H9 (cell line): ENCODE results near the gene SP3. TPM values are rescaled to one million over a fixed set of nuclear protein-coding genes. Genes with fewer than 3 reads are reported as not detected.

Experiments
- DNase-seq: peaks from one replicate; pipeline ENCODE4 v3.0.0-alpha.2; 2017
- H2AFZ ChIP-seq: one replicate; pipeline ENCODE4 v1.6.1; 2013; ENCODE audit warnings: mild to moderate bottlenecking, low read length, control low read depth, moderate library complexity
- H2AK5ac ChIP-seq: 2 replicates; pipeline ENCODE4 v1.6.1; 2013; ENCODE audit warnings: low read length, control low read depth, mixed read lengths; ENCODE audit not compliant: insufficient read length
- H2BK120ac ChIP-seq: one replicate; pipeline ENCODE4 v1.6.1; 2013; ENCODE audit warnings: low read depth, mild to moderate bottlenecking, low read length, control low read depth, inconsistent platforms; ENCODE audit not compliant: poor library complexity, severe bottlenecking
- H2BK12ac ChIP-seq: 2 replicates; pipeline ENCODE4 v1.6.1; 2013; ENCODE audit warnings: low read length, control low read depth, mixed read lengths, low read depth; ENCODE audit not compliant: insufficient read length
- H2BK15ac ChIP-seq: 2 replicates; pipeline ENCODE4 v1.6.1; 2013; ENCODE audit warnings: low read depth, low read length, control low read depth
- H2BK20ac ChIP-seq: one replicate; pipeline ENCODE4 v1.6.1; 2013; ENCODE audit warnings: low read depth, mild to moderate bottlenecking, low read length, control low read depth, inconsistent platforms; ENCODE audit not compliant: poor library complexity, severe bottlenecking
- H2BK5ac ChIP-seq: 2 replicates; pipeline ENCODE4 v1.6.1; 2013; ENCODE audit warnings: low read length, control low read depth, mixed read lengths; ENCODE audit not compliant: insufficient read length
- H3K14ac ChIP-seq: 2 replicates; pipeline ENCODE4 v1.6.1; 2013; ENCODE audit warnings: low read length, control low read depth; ENCODE audit not compliant: insufficient read depth
- H3K18ac ChIP-seq: 2 replicates; pipeline ENCODE4 v1.6.1; 2013; ENCODE audit warnings: low read depth, mild to moderate bottlenecking, mixed read lengths, low read length, control low read depth; ENCODE audit not compliant: insufficient read length
- H3K23ac ChIP-seq: 2 replicates; pipeline ENCODE4 v1.6.1; 2013; ENCODE audit warnings: low read length, control low read depth, mixed read lengths, low read depth; ENCODE audit not compliant: insufficient read length
- H3K23me2 ChIP-seq: 2 replicates; pipeline ENCODE4 v1.6.1; 2013; ENCODE audit warnings: low read depth, mild to moderate bottlenecking, mixed read lengths, low read length, control low read depth; ENCODE audit not compliant: insufficient read length, poor library complexity, severe bottlenecking
- H3K27ac ChIP-seq: 2 replicates; pipeline ENCODE4 v1.5.1; 2013; ENCODE audit warnings: low read length, control low read depth, mixed read lengths, low read depth; ENCODE audit not compliant: insufficient read length
- H3K27me3 ChIP-seq: 2 replicates; pipeline ENCODE4 v1.6.1; 2013; ENCODE audit warnings: low read length, control low read depth, inconsistent platforms; ENCODE audit not compliant: insufficient read depth
- H3K4ac ChIP-seq: 2 replicates; pipeline ENCODE4 v1.6.1; 2013; ENCODE audit warnings: low read depth, mild to moderate bottlenecking, control low read depth, inconsistent platforms, low read length, moderate library complexity
- H3K4me1 ChIP-seq: 2 replicates; pipeline ENCODE4 v1.6.1; 2013; ENCODE audit warnings: low read length, control low read depth, inconsistent platforms; ENCODE audit not compliant: insufficient read depth
- H3K4me2 ChIP-seq: 2 replicates; pipeline ENCODE4 v1.6.1; 2013; ENCODE audit warnings: low read length, control low read depth, mixed read lengths; ENCODE audit not compliant: insufficient read length, insufficient read depth
- H3K56ac ChIP-seq: 2 replicates; pipeline ENCODE4 v1.6.1; 2013; ENCODE audit warnings: low read depth, mild to moderate bottlenecking, mixed read lengths, low read length, control low read depth; ENCODE audit not compliant: insufficient read length
- H3K79me1 ChIP-seq: 2 replicates; pipeline ENCODE4 v1.6.1; 2013; ENCODE audit warnings: low read depth, mild to moderate bottlenecking, moderate library complexity, low read length, control low read depth, inconsistent platforms; ENCODE audit not compliant: insufficient read depth, poor library complexity, severe bottlenecking
- H3K79me2 ChIP-seq: 2 replicates; pipeline ENCODE4 v1.6.1; 2013; ENCODE audit warnings: low read length, control low read depth, inconsistent platforms; ENCODE audit not compliant: insufficient read depth
- H3K9ac ChIP-seq: 2 replicates; pipeline ENCODE4 v1.6.1; 2013; ENCODE audit warnings: low read length, control low read depth, mixed read lengths; ENCODE audit not compliant: insufficient read length; ENCODE audit errors: extremely low read depth
- H3K9me3 ChIP-seq: one replicate; pipeline ENCODE4 v1.6.1; 2013; ENCODE audit warnings: low read depth, low read length, inconsistent platforms; ENCODE audit not compliant: control insufficient read depth
- H3T11ph ChIP-seq: one replicate; pipeline ENCODE4 v1.6.1; 2013; ENCODE audit warnings: mild to moderate bottlenecking, low read length, control low read depth, inconsistent platforms
- H4K20me1 ChIP-seq: one replicate; pipeline ENCODE4 v1.6.1; 2013; ENCODE audit not compliant: control insufficient read depth, insufficient read length, insufficient read depth
- H4K5ac ChIP-seq: 2 replicates; pipeline ENCODE4 v1.6.1; 2013; ENCODE audit warnings: low read depth, mild to moderate bottlenecking, mixed read lengths, low read length, control low read depth; ENCODE audit not compliant: insufficient read length
- H4K8ac ChIP-seq: replicated peaks from 2 replicates; pipeline ENCODE4 v1.6.1; 2013; ENCODE audit warnings: low read length, control low read depth, mixed read lengths, low read depth; ENCODE audit not compliant: insufficient read length
- H4K91ac ChIP-seq: 2 replicates; pipeline ENCODE4 v1.6.1; 2013; ENCODE audit warnings: low read depth, mild to moderate bottlenecking, moderate library complexity, mixed read lengths, low read length, control low read depth; ENCODE audit not compliant: insufficient read length
- H3K27ac Mint-ChIP-seq, 3 experiments: 2 replicates in 2 of 3; 3 replicates in 1 of 3; pipeline ENCODE4 v1.8.0; 2020 to 2021; ENCODE audit warnings: mixed read lengths in 3 of 3, mild to moderate bottlenecking in 1 of 3, moderate library complexity in 1 of 3
- H3K27me3 Mint-ChIP-seq: 2 replicates; pipeline ENCODE4 v1.8.0; 2021; ENCODE audit warnings: low read depth, mild to moderate bottlenecking, moderate library complexity, mixed read lengths
- H3K36me3 Mint-ChIP-seq, 3 experiments: 2 replicates in 2 of 3; 3 replicates in 1 of 3; pipeline ENCODE4 v1.8.0; 2020 to 2021; ENCODE audit warnings: low read depth in 3 of 3, mixed read lengths in 3 of 3; ENCODE audit not compliant: insufficient read depth in 1 of 3
- H3K4me1 Mint-ChIP-seq, 2 experiments: 2 replicates each; pipeline ENCODE4 v1.8.0; 2020; ENCODE audit warnings: mixed read lengths in 2 of 2
- H3K4me3 Mint-ChIP-seq, 2 experiments: 2 replicates in 1 of 2; 3 replicates in 1 of 2; pipeline ENCODE4 v1.8.0; 2020 to 2021; ENCODE audit warnings: mild to moderate bottlenecking in 2 of 2, mixed read lengths in 2 of 2, moderate library complexity in 1 of 2
- H3K9me3 Mint-ChIP-seq, 2 experiments: 2 replicates in 1 of 2; 3 replicates in 1 of 2; pipeline ENCODE4 v1.8.0; 2020; ENCODE audit warnings: mild to moderate bottlenecking in 2 of 2, mixed read lengths in 2 of 2, moderate library complexity in 1 of 2
- CTCF ChIP-seq: fragments of 200-600 bp; sonication (generic); conservative IDR thresholded peaks from 3 replicates; pipeline ENCODE4 v1.8.0; 2021; ENCODE audit warnings: antibody characterized with exemption, mild to moderate bottlenecking
- WGBS: extraction: QIAGEN DNeasy Blood & Tissue Kit; methylation state at CpG from one replicate; pipeline ENCODE4 v1.1.7; 2013; ENCODE audit warnings: missing lambda C conversion rate, low lambda C conversion rate, mixed read lengths; ENCODE audit not compliant: insufficient read length; ENCODE audit errors: extremely low coverage; 5-methylcytosine and 5-hydroxymethylcytosine counted together
- total RNA-seq: library from RNA; stranded (reverse); gene quantifications from 2 replicates; pipeline ENCODE4 v1.2.1, GENCODE V29; 2021

The SP3 gene
- total RNA-seq, 1 experiment from 2014 or later: 86.3 TPM

GRCh38 chr2:173866874-173867618 is 98.1 kb downstream of the SP3 start:
- Histone ChIP-seq H4K20me1 (no peaks in the 10 kb centered on the region), H3K4ac (no peak overlapping the region), H2BK120ac (no peak overlapping the region), H2AK5ac (no peak overlapping the region), H2BK5ac (no peak overlapping the region), H3K4me1 (no peaks in the 10 kb centered on the region; the same call in 1 of the 2 replicates), H2BK12ac (no peak overlapping the region), H3K23ac (no peak overlapping the region), H3K9me3 (no peaks in the 10 kb centered on the region), H3K4me2 (no peak overlapping the region), H3K14ac (no peak overlapping the region), H2BK20ac (no peak overlapping the region), H3K9ac (no peak overlapping the region), H4K8ac (no peak overlapping the region), H3K27ac (no peak overlapping the region), H2AFZ (no peak overlapping the region), H3K56ac (no peak overlapping the region), H3K79me1 (no peaks in the 10 kb centered on the region), H2BK15ac (no peak overlapping the region), H3K27me3 (no peaks in the 10 kb centered on the region), H3K18ac (no peak overlapping the region), H4K5ac (no peak overlapping the region), H4K91ac (no peak overlapping the region), H3K79me2 (no peaks in the 10 kb centered on the region; the same call in 1 of the 2 replicates), H3T11ph (no peak overlapping the region), H3K23me2 (no peaks in the 10 kb centered on the region)
- no peaks in the 10 kb centered on the region; a peak in 1 of 7 replicates for H3K36me3 Mint-ChIP-seq
- peaks cover 15 to 18% of the 10 kb centered on the region in 2 experiments for H3K4me1 Mint-ChIP-seq
- peaks cover 3% of the 10 kb centered on the region for H3K27me3 Mint-ChIP-seq
- no peak overlapping the region for H3K27ac Mint-ChIP-seq
- no peak for TF ChIP-seq CTCF
- WGBS: no CpG with 5 or more reads among the region's 11 CpGs
- H3K9me3 Mint-ChIP-seq: no peaks in the 10 kb centered on the region
- no peak overlapping the region; a peak in 1 of 5 replicates for H3K4me3 Mint-ChIP-seq
- no peak for DNase-seq
